ENCODE measurements around the gene NUP214. TPM values are rescaled to one million over a fixed set of nuclear protein-coding genes. Genes with fewer than 3 reads are reported as not detected.

NUP214 gene
- total RNA-seq, 1 experiment from 2014 or later = 34.9 TPM

DNA sequence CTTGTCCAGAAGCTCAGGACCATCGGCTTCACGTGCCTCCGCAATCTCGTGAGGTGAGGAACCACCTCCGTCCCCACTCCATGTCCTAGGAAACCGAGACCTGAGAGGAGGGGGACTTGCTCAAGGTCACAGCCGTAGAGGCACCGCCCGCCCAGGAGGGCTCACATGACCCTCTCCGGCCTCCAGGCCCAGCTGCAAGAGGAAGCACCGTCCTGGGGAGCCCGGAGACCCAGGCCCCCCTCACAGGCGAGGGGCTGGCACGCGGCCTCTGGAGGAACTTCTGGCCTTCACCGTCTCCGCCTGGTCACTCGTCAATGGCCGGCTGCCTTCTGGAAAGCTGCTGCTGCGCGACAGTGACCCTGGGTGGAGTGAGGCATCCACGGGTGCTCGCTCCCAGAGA, 126.7 kb downstream of the NUP214 start:
- no peak for DNase-seq (ENCODE audit: low read depth, low spot score)
- Histone ChIP-seq H3K9me3 (ENCODE audit: control insufficient read depth, insufficient read depth, low read depth, low read length) (no peaks in the 10 kb centered on the region), H3K4me3 (ENCODE audit: low read depth in 2 of 2, low read length in 2 of 2) (no peak overlapping the region), H3K27ac (ENCODE audit: low read length) (no peak overlapping the region), H3K27me3 (ENCODE audit: control insufficient read depth, insufficient read depth, low read length) (no peaks in the 10 kb centered on the region), H3K4me1 (ENCODE audit: control insufficient read depth, insufficient read depth, low read length) (no peaks in the 10 kb centered on the region), H3K36me3 (ENCODE audit: control insufficient read depth, insufficient read depth, low read length) (no peaks in the 10 kb centered on the region)
- TF ChIP-seq SIN3A (IDR thresholded peaks at IDR 0.05; ENCODE audit: borderline replicate concordance, insufficient read depth, low read depth, low read length) = no peak
- no peak for TF ChIP-seq POLR2AphosphoS5 (IDR thresholded peaks at IDR 0.05; ENCODE audit: low read depth, low read length)
- TF ChIP-seq, protein P1, sequence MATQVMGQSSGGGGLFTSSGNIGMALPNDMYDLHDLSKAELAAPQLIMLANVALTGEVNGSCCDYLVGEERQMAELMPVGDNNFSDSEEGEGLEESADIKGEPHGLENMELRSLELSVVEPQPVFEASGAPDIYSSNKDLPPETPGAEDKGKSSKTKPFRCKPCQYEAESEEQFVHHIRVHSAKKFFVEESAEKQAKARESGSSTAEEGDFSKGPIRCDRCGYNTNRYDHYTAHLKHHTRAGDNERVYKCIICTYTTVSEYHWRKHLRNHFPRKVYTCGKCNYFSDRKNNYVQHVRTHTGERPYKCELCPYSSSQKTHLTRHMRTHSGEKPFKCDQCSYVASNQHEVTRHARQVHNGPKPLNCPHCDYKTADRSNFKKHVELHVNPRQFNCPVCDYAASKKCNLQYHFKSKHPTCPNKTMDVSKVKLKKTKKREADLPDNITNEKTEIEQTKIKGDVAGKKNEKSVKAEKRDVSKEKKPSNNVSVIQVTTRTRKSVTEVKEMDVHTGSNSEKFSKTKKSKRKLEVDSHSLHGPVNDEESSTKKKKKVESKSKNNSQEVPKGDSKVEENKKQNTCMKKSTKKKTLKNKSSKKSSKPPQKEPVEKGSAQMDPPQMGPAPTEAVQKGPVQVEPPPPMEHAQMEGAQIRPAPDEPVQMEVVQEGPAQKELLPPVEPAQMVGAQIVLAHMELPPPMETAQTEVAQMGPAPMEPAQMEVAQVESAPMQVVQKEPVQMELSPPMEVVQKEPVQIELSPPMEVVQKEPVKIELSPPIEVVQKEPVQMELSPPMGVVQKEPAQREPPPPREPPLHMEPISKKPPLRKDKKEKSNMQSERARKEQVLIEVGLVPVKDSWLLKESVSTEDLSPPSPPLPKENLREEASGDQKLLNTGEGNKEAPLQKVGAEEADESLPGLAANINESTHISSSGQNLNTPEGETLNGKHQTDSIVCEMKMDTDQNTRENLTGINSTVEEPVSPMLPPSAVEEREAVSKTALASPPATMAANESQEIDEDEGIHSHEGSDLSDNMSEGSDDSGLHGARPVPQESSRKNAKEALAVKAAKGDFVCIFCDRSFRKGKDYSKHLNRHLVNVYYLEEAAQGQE (IDR thresholded peaks at IDR 0.05; ENCODE audit: insufficient read depth in 1 of 2, low read depth in 2 of 2, low read length in 1 of 2) = no peak
- no peak for TF ChIP-seq TCF7L2 (IDR thresholded peaks at IDR 0.05; ENCODE audit: low read depth, low read length)
- no peak for TF ChIP-seq CTCF (IDR thresholded peaks at IDR 0.05)
- CTCF ChIA-PET = no interaction called here
- in situ Hi-C loops (cut with HindIII; ENCODE audit: low pct_unique_long_range_greater_than_20kb, low sequenced_read_pairs) = no loop called here
- POLR2A ChIA-PET = no interaction called here
- intact Hi-C loops (cut with micrococcal nuclease; ENCODE audit: unreplicated experiment) = no loop called here
- ATAC-seq = no peak
- BruUV-seq (replicated peaks) = no TSS peak

DNA sequence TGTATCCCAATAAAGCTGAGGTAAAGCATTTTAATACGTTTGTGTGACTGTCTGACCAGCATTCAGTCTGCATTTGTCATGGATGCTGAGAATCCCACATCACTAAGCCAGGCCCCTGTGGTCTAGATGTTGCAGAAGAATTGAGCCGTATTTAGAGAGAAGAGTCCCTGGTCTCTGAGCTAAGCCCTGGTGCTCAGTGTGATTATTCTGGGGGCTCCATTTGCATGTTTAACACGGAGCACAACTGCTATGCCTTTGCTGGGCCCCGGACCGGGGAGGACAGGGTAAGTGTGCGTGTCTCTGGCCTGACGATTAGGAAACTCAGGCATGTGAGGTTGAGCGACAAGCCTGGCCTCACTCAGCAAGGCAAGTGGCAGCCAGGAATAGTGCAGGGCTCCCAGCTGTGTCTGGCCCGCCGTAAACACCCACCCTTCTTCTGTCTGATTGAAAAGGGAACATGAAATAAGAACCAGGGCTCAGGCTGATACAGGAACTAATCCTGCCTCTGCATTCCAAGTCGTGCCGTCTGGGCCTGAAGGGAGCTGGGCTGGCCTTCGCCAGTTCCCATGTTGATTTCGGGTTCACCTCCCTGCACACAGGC, 128.6 kb downstream of the NUP214 start:
- no peak overlapping the region for H3K4me3 ChIP-seq (ENCODE audit: low read depth in 2 of 2, low read length in 2 of 2)
- H3K9me3 ChIP-seq (ENCODE audit: control insufficient read depth, insufficient read depth, low read depth, low read length) = no peaks in the 10 kb centered on the region
- H3K4me1 ChIP-seq (ENCODE audit: control insufficient read depth, insufficient read depth, low read length) = no peaks in the 10 kb centered on the region
- H3K36me3 ChIP-seq (ENCODE audit: control insufficient read depth, insufficient read depth, low read length) = no peaks in the 10 kb centered on the region
- TF ChIP-seq, protein P1 (IDR thresholded peaks at IDR 0.05; ENCODE audit: insufficient read depth in 1 of 2, low read depth in 2 of 2, low read length in 1 of 2) = no peak
- no peak for TF ChIP-seq TCF7L2 (IDR thresholded peaks at IDR 0.05; ENCODE audit: low read depth, low read length)
- TF ChIP-seq CTCF (IDR thresholded peaks at IDR 0.05) = no peak
- no peak for TF ChIP-seq SIN3A (IDR thresholded peaks at IDR 0.05; ENCODE audit: borderline replicate concordance, insufficient read depth, low read depth, low read length)
- TF ChIP-seq POLR2AphosphoS5 (IDR thresholded peaks at IDR 0.05; ENCODE audit: low read depth, low read length) = no peak
- BruUV-seq (replicated peaks) = no TSS peak
- in situ Hi-C loops (cut with HindIII; ENCODE audit: low pct_unique_long_range_greater_than_20kb, low sequenced_read_pairs) (no loop called here), intact Hi-C loops (cut with micrococcal nuclease; ENCODE audit: unreplicated experiment) (no loop called here)
- ChIA-PET POLR2A (no interaction called here), CTCF (no interaction called here)
- DNase-seq (ENCODE audit: low read depth, low spot score) (no peak), ATAC-seq (no peak)
- H3K27ac ChIP-seq (ENCODE audit: low read length) = no peak overlapping the region
- no peaks in the 10 kb centered on the region for H3K27me3 ChIP-seq (ENCODE audit: control insufficient read depth, insufficient read depth, low read length)

Measured in Panc1 (cell line).